Esophagus muscularis mucosa (tissue), 4 donors: ENCODE data around the gene WWOX.

Experiments used
- EP300 ChIP-seq: sonication (generic); formaldehyde crosslinking; IDR thresholded peaks from one replicate; pipeline ENCODE4 v1.6.1; 2017; ENCODE audit warnings: antibody characterized with exemption
- POLR2A ChIP-seq: fragments of 450-650 bp; IDR thresholded peaks from one replicate; pipeline ENCODE4 v1.6.1; 2017; ENCODE audit warnings: antibody characterized with exemption, moderate library complexity, mild to moderate bottlenecking, low read depth
- POLR2AphosphoS5 ChIP-seq, 2 donors: sonication (generic); formaldehyde crosslinking; IDR thresholded peaks; one replicate each; pipeline ENCODE4 v1.6.1; 2017; ENCODE audit warnings: antibody characterized with exemption in 2 of 2
- TF ChIP-seq, protein P1 (sequence below), 3 experiments: fragments of 200-600 bp in 2 of 3; fragments of 450-650 bp in 1 of 3; sonication (generic) in 2 of 3; IDR thresholded peaks; one replicate each; pipeline ENCODE4 v1.5.1; 2017 to 2019; ENCODE audit warnings: antibody characterized with exemption in 3 of 3, mild to moderate bottlenecking in 2 of 3, moderate library complexity in 1 of 3

DNA sequence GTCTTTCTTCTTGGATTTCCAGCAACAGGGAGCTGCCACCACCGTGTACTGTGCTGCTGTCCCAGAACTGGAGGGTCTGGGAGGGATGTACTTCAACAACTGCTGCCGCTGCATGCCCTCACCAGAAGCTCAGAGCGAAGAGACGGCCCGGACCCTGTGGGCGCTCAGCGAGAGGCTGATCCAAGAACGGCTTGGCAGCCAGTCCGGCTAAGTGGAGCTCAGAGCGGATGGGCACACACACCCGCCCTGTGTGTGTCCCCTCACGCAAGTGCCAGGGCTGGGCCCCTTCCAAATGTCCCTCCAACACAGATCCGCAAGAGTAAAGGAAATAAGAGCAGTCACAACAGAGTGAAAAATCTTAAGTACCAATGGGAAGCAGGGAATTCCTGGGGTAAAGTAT, 1112.1 kb downstream of the WWOX start:
- TF ChIP-seq, protein P1, sequence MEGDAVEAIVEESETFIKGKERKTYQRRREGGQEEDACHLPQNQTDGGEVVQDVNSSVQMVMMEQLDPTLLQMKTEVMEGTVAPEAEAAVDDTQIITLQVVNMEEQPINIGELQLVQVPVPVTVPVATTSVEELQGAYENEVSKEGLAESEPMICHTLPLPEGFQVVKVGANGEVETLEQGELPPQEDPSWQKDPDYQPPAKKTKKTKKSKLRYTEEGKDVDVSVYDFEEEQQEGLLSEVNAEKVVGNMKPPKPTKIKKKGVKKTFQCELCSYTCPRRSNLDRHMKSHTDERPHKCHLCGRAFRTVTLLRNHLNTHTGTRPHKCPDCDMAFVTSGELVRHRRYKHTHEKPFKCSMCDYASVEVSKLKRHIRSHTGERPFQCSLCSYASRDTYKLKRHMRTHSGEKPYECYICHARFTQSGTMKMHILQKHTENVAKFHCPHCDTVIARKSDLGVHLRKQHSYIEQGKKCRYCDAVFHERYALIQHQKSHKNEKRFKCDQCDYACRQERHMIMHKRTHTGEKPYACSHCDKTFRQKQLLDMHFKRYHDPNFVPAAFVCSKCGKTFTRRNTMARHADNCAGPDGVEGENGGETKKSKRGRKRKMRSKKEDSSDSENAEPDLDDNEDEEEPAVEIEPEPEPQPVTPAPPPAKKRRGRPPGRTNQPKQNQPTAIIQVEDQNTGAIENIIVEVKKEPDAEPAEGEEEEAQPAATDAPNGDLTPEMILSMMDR (IDR thresholded peaks at IDR 0.05) = no peak
- no peak for TF ChIP-seq POLR2AphosphoS5 (IDR thresholded peaks at IDR 0.05)
- TF ChIP-seq POLR2A = no peak
- no peak for TF ChIP-seq EP300
